Breast epithelium (tissue), 4 donors: ENCODE measurements around the gene MRAS. TPM values are rescaled to one million over a fixed set of nuclear protein-coding genes. Genes with fewer than 3 reads are reported as not detected.

Experiments used
- DNase-seq, 2 donors: peaks; one replicate each; pipeline ENCODE4 v3.0.0-alpha.2; 2019; ENCODE audit warnings: low spot score in 2 of 2
- H3K27ac ChIP-seq, 2 donors: fragments of 200-600 bp; sonication (generic) in 1 of 2; one replicate each; pipeline ENCODE4 v1.5.1; 2016 to 2019; ENCODE audit warnings: mild to moderate bottlenecking in 1 of 2
- H3K27me3 ChIP-seq, 2 donors: fragments of 200-600 bp; sonication (generic) in 1 of 2; one replicate each; pipeline versions ENCODE4 v1.5.1 to v1.6.0; 2017 to 2019; ENCODE audit warnings: control low read depth in 1 of 2, mild to moderate bottlenecking in 1 of 2
- H3K36me3 ChIP-seq: fragments of 200-600 bp; one replicate; pipeline ENCODE4 v1.5.1; 2019
- H3K4me1 ChIP-seq, 2 donors: fragments of 200-600 bp; sonication (generic); one replicate each; pipeline ENCODE4 v1.5.1; 2016 to 2019; ENCODE audit warnings: control low read depth in 1 of 2
- H3K4me3 ChIP-seq, 3 donors: fragments of 200-600 bp; sonication (generic); 1 replicate in 2 of 3; 2 replicates in 1 of 3; pipeline ENCODE4 v1.5.1; 2016 to 2019; ENCODE audit warnings: mild to moderate bottlenecking in 3 of 3, moderate library complexity in 2 of 3
- H3K9me3 ChIP-seq, 2 donors: fragments of 200-600 bp; sonication (generic) in 1 of 2; one replicate each; pipeline ENCODE4 v1.5.1; 2016 to 2019; ENCODE audit warnings: control low read depth in 1 of 2
- CTCF ChIP-seq, 3 donors: fragments of 450-650 bp; IDR thresholded peaks; one replicate each; pipeline ENCODE4 v1.5.1; 2016 to 2017; ENCODE audit warnings: antibody characterized with exemption in 3 of 3, mild to moderate bottlenecking in 3 of 3, moderate library complexity in 3 of 3
- POLR2A ChIP-seq: fragments of 450-650 bp; IDR thresholded peaks from one replicate; pipeline ENCODE4 v1.6.1; 2016; ENCODE audit warnings: antibody characterized with exemption, mild to moderate bottlenecking, moderate library complexity
- POLR2AphosphoS5 ChIP-seq, 3 donors: sonication (generic); formaldehyde crosslinking; IDR thresholded peaks; one replicate each; pipeline ENCODE4 v1.6.1; 2017; ENCODE audit warnings: antibody characterized with exemption in 3 of 3
- intact Hi-C: fragments of 100-400 bp; cut with DNase I; formaldehyde crosslinking; loops from one replicate; pipeline ENCODE4 v1.15.1; 2023; ENCODE audit warnings: low total_unique reads
- total RNA-seq, 3 donors: library from RNA; depleted of rRNA; stranded (reverse); fragments of >200 nt; gene quantifications; one replicate each; pipeline ENCODE4 v1.1.0, GENCODE V29; 2016

Gene MRAS
- total RNA-seq, 3 donors from 2014 or later = 39.0 to 157 (median 74.8) TPM

DNA sequence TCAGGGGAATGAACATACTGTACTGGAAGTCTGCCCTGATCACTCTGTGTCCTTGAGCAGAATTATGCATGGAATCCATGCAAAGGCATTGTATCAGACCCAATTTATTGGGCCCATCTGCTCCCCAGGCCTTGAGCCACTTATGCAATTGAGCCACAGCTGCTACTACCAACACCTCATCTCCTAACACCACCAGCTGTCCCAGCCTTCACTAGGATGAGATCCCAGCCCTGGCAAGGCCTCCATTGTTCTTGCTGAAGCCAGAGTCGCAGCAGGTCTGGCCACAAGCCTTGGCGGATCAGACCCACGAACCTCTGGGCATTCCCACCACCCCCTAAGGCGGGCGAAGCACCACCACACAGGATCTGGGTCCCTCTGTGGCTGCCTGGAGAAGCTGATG, 9.6 kb upstream of the MRAS start:
- no peaks in the 10 kb centered on the region for H3K27me3 ChIP-seq
- no peak for TF ChIP-seq POLR2AphosphoS5 (IDR thresholded peaks at IDR 0.05)
- TF ChIP-seq POLR2A = no peak
- no peak for TF ChIP-seq CTCF (IDR thresholded peaks at IDR 0.05)
- no peak overlapping the region for H3K27ac ChIP-seq
- H3K36me3 ChIP-seq = no peaks in the 10 kb centered on the region
- H3K4me3 ChIP-seq = no peak overlapping the region
- DNase-seq = no peak
- no peaks in the 10 kb centered on the region for H3K4me1 ChIP-seq
- H3K9me3 ChIP-seq = no peaks in the 10 kb centered on the region
- intact Hi-C loops = no loop called here

- no peak overlapping the region for H3K27ac ChIP-seq
- intact Hi-C loops = no loop called here
- TF ChIP-seq POLR2A = no peak
- TF ChIP-seq CTCF (IDR thresholded peaks at IDR 0.05) = no peak
- no peak for TF ChIP-seq POLR2AphosphoS5 (IDR thresholded peaks at IDR 0.05)
Measured at GRCh38 chr3:138340511-138340910, 7.9 kb upstream of the MRAS start.

DNA sequence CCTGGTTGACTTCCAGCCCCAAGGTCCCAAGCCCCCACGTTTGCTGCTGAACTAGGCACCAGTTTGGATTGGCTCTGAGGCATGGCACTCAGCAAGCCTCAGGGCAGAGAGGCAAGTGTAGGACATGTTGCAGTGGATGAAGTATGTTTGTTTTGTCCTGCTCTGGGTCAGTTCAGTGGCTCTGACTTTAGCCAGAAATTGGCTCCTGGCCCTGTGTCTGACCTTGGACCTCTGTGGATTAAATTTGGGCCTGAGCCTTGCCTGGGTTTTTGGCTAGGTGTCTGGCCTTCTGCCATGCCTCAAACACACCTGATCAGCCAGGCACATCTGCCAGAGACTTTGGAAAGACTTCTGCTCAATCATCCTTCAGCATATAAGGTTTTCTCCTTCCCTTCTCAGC, 3.6 kb upstream of the MRAS start:
- no peak for DNase-seq
- TF ChIP-seq POLR2AphosphoS5 (IDR thresholded peaks at IDR 0.05) (no peak), POLR2A (no peak), CTCF (IDR thresholded peaks at IDR 0.05) (no peak)
- H3K27me3 ChIP-seq = no peaks in the 10 kb centered on the region
- no peaks in the 10 kb centered on the region for H3K36me3 ChIP-seq
- peaks cover 0 to 4% of the 10 kb centered on the region in 2 donors for H3K4me1 ChIP-seq
- no peak overlapping the region for H3K4me3 ChIP-seq
- intact Hi-C loops = loop anchor here (5.0 kb wide), 1 partner anchor 1033 kb away; no protein-coding TSS in a partner anchor
- H3K9me3 ChIP-seq = no peaks in the 10 kb centered on the region
- no peak overlapping the region for H3K27ac ChIP-seq

More at GRCh38 chr3:138340511-138340910, 7.9 kb upstream of the MRAS start:
- Histone ChIP-seq H3K36me3 (no peaks in the 10 kb centered on the region), H3K4me3 (no peak overlapping the region), H3K4me1 (no peaks in the 10 kb centered on the region), H3K9me3 (no peaks in the 10 kb centered on the region), H3K27me3 (no peaks in the 10 kb centered on the region)
- no peak for DNase-seq

DNA sequence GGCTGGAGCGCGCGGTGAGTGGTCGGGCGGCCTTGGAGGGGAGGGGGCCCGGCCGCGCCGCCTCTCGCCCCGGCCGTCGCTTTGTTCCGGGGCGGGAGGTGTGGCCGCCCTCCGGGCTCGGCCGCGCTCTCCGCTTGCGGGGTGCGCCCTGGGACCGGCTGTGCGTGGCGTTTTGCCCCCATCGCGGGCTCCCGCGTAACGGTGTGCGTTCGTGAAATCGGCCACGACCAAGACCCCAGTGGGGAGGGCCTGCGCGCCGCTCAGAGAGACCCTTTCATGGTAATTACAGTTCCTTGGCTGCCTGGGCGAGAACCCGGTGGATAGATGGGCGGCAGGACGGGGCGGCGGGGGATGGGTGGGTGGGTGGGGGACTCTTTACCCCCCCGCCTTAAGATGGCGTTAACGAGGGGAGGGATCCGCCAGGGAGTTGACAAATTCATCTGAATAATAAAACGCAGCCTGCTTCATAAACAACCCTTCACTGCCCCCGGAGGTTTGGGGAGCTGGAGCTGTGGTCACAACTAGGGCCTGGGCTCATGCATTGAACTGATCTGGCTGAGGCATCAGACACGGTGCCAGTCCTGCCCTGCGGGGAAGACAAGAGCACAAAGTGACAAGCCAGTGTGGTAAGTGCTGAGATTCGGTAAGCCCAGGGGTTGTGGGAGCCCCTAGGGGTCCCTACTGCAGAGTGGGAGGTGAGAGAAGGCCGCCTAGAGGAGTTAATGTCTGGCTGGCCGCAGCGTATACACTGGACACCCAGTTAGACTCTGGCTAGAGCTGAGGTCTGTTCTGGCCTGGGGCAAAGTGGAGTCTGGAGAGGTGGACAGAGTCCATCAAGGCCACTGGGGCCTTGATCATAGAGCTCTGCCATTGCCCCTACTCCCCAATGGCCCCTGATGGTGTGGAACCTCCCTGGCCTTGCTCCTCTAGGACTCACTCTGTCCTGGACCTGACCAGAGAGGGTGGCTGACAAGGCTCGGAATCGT, 668 bp downstream of the MRAS start:
- no peaks in the 10 kb centered on the region for H3K36me3 ChIP-seq

More for the DNA sequence above, 668 bp downstream of the MRAS start:
- no peaks in the 10 kb centered on the region for H3K27me3 ChIP-seq
- no peak for DNase-seq
- intact Hi-C loops = loop anchor here (5.0 kb wide), 1 partner anchor 1028 kb away; no protein-coding TSS in a partner anchor
- TF ChIP-seq CTCF (IDR thresholded peaks at IDR 0.05) = no peak
- no peak for TF ChIP-seq POLR2A
- peak overlapping the region; percentile 82 to 88 (median 85) for H3K4me3 ChIP-seq
- peak overlapping the region; percentile 95 to 96 for H3K27ac ChIP-seq
- H3K4me1 ChIP-seq = peaks cover 0 to 8% of the 10 kb centered on the region in 2 donors
- H3K9me3 ChIP-seq = no peaks in the 10 kb centered on the region
